Lung microvascular endothelial cell (primary cell): ENCODE results near the gene PHF5A. TPM values are rescaled to one million over a fixed set of nuclear protein-coding genes. Genes with fewer than 3 reads are reported as not detected.
"Not testable (repeated sequence)": the region's sequence is repeated elsewhere in the genome, so short reads cannot be mapped to it uniquely, and the experiment has no call there.

Source experiments
- DNase-seq, 2 donors: peaks; one replicate each; pipeline versions ENCODE4 v3.0.0 to v3.0.0-alpha.2; 2010; ENCODE audit warnings: low read depth in 2 of 2
- total RNA-seq: library from RNA; depleted of rRNA; stranded (reverse); fragments of >200 nt; gene quantifications from 2 replicates; pipeline ENCODE4 v1.2.1, GENCODE V29; 2014

The PHF5A gene
- total RNA-seq, 1 donor from 2014 or later, result 66.1 TPM

DNA sequence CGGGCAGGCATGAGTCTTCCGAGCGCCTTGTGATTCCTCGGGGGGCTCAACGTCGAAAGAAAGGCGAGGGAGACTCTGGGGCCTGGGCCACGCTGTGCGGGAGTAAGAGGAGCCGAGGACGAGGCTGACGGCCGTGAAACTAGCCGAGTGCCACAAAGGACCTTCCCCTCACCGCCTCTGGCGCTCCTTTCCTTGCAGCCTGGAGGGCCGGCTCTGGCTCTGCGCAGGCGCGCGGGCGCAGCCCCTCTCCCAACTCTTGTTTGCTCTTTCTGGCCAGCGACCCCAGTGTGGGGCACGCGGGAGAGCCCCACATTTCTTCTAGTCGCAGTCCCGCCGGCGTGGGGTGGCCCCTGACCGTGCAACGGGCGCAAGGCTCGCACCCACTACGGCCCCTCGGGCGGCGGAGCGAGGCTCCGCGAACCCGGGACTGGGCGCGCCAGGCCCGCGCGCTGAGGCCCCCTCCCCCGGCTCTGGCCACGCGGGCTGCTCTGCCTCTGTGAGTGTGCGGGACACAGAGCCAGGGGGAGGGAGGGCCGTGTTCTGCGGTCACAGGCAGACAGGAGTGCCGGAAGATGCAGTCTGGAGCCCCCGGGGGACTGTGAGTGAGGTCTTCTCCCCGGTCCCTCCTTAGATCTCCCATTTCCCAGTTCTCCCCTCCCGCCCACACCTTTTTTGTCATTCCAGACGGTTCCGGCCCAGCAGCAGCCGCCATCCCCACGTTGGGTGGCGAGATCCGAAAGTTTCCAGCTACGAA lies 20.9 kb downstream of the PHF5A start:
- peak; percentile 73 to 75 for DNase-seq

- DNase-seq, result peak; percentile 97 to 98
Observed at GRCh38 chr22:41446639-41447434, 21.7 kb downstream of the PHF5A start, which contains the start of gene TOB2. TOB2 (minus strand) TSS chr22:41446801; CDS start chr22:41437345, 9,456 bp downstream.

DNA sequence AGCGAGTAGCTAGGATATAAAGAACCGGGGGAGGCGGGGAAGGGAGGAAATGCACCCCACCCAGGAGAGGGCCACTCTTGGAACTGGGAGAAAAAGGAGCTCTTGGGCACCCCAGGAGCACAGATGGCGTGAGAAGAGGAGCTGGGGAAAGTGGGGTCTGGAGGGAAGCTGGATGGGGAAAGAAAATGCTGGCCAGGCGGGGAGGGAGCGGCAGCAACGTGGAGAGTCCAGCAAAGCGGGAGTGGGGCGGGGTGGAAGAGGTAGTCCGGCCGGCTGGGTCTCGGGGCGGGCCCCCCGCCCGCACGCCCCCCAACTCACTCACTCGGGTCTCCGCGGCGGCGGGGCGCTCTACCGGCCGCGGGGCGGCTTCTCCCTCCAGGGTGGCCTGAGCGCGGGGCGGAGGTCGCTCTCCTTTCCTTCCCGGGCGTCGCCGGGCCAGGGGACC lies 22.4 kb downstream of the PHF5A start:
- peak; percentile 16 to 29 for DNase-seq

- DNase-seq, result peak in 1 of 2 donors; percentile 18
Observed at GRCh38 chr22:41445129-41446056, 23.1 kb downstream of the PHF5A start.

DNA sequence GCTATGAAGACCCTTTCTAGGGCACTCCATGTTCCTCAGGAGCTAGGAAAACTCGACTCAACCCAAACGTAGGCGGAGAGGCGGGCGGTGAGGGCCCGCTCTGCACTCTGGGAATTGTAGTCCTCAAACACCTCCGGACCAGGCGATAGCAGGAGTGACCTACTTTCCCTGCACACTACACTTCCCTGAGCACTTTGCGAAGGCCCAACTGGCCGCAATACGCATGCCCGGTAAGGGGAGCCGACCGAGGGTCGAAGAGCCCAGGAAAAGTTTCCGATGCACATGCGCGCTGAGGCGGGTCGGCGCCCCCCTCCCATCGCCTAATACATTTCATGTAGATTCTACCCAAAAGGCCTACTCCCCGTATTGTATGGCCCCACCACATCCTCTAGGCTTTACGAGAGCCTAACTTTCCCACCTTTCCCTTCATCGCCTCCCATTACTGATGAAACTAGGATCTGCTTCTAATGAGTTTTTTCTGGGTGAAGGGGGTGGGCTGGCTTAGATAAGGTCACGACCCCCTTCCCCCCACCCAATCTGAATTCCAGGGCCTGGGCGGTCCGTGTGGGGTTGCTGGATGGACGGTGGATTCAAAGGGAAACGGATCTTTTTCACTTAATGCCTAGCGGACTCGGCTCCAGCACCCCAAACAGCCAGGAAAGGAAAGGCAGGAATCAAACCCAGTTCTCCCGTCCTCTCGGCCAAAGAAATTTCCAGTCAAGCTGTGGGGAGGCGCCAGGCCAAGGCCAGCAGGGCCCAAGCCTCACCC lies 23.9 kb downstream of the PHF5A start:
- DNase-seq, result peak; percentile 97 to 99

DNA sequence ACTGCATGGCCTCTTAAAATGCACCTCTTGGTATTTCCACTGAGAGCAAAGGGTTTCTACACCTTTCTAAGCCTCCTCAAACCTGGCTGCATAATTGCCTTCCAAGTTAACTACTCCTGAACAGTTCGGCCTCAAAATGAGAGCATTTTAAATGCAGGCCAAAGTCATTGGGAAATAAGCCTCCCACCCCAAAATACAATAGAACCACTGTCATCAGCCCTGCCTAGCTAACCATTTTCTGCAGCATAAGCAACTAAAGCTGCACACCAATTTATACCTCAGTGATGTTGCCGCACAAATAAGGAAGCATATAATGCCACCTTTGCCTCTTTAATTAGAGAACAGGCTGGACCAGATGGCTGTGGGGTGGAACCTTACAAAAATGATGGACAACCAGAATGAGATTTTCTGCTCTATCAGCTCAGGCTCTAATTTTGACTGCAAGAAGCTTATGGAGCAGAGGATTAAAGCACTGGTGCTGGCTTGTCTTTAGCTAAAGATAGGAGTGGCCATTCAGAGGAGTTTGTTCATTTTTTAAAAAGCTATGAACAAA lies 26.2 kb downstream of the PHF5A start:
- no peak for DNase-seq

- DNase-seq, result not testable (repeated sequence)
Observed at GRCh38 chr22:41440511-41440910, 28.0 kb downstream of the PHF5A start.

DNA sequence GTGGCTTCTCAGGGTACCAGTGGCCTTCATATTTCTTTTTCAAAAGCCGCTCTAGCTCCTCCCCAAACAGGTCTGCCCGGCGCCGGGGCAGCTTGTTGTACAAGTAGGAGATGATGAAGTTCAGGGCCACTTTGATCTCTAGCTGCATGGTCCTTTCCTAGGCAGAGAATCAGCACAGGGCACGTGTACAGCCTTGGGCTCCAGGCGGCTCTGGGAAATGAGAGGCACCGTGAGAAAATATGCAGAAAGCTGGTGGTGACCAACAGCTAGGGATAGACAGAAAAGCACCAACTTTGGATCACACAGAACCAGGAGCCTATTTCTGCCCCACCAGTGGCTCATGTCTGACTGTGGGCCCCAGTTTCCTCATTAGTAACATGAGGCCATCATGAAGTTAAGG lies 31.3 kb downstream of the PHF5A start:
- DNase-seq, result no peak

GRCh38 chr22:41436322-41437113 lies 32.0 kb downstream of the PHF5A start:
- DNase-seq, result no peak

- DNase-seq, result no peak
Observed at GRCh38 chr22:41435560-41435959, 32.9 kb downstream of the PHF5A start.

DNA sequence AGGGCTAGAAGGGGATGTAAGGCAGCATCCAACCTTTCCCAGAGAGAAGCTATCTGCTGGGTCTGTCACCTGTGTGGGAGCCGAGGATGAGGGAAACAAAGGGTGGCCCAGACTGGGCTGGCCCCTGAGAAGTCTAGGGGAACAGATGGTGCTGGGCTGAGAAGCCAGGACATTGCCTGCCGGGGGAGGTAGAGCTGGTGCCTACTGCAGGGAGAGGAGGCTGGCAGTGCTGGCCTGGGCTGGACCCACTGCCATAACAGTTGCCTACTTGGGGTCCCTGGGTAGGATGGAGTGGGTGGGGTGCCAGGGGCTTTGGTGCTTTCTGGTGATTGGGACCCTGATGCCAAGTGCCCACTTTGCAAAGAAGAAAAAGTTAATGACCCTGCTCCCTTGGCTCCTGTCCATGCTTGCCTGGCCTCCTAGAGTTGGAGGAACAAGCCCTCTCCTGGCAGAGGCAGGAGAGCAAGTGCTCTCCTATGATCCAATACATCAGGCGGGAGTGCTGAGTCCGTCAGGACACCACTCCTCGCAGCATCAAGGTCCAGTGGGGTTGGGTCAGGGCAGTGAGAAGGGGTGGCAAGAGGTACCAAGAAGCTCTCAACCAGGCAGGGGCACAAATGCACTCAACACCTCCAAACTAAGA lies 34.0 kb downstream of the PHF5A start:
- not testable (repeated sequence) for DNase-seq

GRCh38 chr22:41433480-41433879 lies 35.0 kb downstream of the PHF5A start:
- DNase-seq, result not testable (repeated sequence)

DNA sequence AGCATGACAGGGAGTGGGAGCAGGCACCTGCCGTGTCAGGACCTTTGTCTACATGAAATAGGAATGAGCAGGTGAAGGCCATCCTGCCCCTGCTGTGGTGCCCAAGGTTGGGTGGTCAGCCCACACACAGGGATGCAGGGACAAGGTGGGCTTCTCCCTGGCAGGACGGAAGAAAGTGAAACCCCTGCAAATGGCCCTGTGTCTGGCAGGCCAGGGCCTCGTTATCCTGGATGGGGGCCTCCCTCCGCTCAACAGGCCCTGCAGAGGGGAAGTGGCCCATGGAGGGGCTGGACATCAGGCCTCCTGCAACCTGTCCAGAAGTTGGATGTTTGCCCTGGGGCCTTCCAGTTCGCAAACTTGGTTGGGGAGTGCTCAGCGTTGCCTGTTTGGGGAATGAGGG lies 36.8 kb downstream of the PHF5A start:
- no peak for DNase-seq

DNA sequence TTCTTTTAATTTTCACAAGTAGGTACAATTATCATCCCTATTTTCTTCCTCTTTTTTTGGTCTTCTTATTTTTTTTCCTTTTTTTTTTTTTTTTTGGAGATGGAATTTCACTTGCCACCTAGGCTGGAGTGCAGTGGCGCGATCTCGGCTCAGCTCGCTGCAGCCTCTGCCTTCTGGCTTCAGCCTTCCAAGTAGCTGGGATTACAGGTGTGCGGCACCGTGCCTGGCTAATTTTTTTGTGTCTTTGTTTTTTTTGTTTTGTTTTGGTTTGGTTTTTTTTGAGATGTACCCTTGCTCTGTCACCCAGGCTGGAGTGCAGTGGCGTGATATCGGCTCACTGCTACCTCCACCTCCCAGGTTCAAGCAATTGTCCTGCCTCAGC lies 38.5 kb downstream of the PHF5A start:
- DNase-seq, result no peak

GRCh38 chr22:41429232-41429950 lies 39.1 kb downstream of the PHF5A start:
- DNase-seq, result no peak

DNA sequence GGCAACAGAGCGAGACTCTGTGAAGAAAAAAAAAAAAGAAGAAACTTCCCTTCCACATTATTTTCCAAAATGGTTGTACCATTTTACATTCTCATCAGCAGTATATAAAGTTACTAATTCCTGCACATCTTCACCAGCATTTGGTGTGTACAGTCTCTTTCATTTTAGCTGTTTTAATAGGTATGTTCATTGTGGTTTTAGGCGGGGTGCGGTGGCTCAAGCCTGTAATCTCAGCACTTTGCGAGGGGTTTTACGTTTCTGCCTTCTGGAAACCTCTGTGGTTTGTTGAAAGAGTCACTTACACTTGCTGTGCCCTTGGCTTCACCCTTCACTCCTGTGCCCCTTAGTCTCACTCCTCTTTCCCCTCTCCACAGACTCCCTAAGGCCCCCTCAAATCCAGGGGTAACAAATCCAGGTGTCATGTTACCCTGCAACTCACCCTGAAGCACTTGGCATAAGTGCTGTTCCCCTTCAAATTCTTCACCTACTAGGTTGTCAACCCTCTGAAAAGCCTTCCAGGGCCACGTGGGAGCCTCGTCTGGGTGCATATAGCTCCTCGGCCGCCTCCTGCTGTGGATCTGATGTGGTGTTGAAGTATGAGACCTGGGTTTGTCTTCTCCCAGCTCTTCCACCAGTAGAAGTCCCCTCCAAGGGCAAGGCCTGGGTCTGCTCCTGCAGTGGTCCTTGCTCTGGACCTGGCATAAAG lies 42.7 kb downstream of the PHF5A start:
- no peak for DNase-seq

GRCh38 chr22:41418717-41419116 lies 49.8 kb downstream of the PHF5A start:
- DNase-seq, result no peak
